Inferior parietal cortex (tissue), 1 donor: ENCODE data around the gene ZNF502.

Source experiments
- DNase-seq: peaks from one replicate; pipeline ENCODE4 v3.0.0-alpha.2; 2016; ENCODE audit errors: extremely low spot score

ZNF502 gene

DNA sequence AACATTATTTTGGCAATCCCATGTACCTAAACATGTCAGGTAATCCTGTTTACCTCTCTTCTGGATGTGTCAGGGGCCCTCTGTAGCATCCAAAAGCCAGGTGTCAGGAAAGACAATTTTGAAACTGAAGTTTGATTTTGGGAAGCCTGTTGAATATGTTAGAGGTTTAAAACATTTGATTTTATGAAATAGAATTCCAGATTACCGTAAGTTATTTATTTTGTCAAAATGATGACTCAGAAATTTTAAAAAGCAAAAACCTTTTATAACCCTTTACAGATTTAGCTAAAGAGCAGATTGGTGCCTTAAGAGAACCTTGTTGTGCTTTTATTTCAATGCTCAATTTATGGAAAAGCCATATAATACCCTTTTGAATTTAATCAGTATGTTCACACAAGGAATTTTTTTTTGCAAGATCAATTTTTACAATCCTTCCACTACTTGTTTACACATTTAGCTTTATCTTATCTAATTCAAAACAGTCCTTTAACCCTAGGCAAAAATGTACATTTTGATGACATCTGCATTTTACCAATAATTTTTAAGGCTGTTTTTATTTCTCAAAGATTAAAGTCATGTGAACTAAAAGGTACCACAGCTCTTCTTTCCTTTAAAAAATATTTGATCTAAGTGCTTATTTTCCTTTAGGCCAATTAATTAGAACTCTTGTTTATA lies 59.1 kb downstream of the ZNF502 start:
- no peak for DNase-seq

DNA sequence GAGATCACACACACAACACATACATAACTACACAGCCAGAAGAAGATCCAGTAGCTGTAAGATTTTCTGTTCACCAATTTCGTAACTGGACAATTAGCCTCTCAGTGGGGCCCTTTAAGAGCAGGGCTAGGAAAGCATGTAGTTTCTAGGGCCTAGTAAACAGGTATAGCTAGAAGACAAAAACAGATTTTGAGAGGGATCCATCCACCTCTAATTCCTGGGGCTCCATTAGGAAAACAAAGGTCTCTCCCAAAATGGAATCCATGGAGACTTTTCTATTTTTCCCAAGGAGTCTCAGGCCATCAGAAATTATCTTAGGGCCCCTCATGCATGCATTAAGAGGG lies 59.6 kb downstream of the ZNF502 start:
- no peak for DNase-seq
